ENCODE data around the gene TMEM169. TPM values are rescaled to one million over a fixed set of nuclear protein-coding genes. Genes with fewer than 3 reads are reported as not detected.
"Not testable (repeated sequence)": the region's sequence is repeated elsewhere in the genome, so short reads cannot be mapped to it uniquely, and the experiment has no call there.

TMEM169 gene
- total and polyA plus RNA-seq, 10 of the 15 experiments (the other 5 are each of a cell fraction or from before 2014, with no cell fraction given) = 0.23 to 3.2 (median 2.3) TPM

DNA sequence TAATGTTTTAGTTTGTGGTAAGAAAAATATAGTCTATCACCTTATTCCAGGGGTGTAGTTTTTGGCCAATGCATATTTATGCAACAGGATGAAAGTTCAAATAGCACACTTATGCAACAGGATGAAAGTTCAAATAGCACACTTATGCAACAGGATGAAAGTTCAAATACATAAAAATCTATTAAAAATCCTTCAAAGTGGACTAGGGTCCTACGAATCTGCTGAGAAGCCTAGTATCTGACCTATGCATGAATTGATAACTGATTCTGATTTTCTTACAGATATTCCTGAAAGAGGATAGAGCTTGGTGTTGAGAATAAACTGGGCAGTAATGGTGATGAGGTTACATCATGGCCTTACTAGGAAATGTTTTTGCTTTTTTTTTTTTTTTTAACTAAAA is 2.9 kb upstream of the TMEM169 start:
- ChIA-PET RAD21 (ENCODE audit: unreplicated experiment) (interaction anchor here (1.1 kb wide), 1 partner anchor 20 kb away, joined by 3 read pairs; no protein-coding TSS in a partner anchor), CTCF (interaction anchor here (0.7 to 1.0 kb wide), 2 partner anchors 21 to 327 kb away, joined by 3 read pairs; no protein-coding TSS in a partner anchor), SMC1A (ENCODE audit: uncharacterized antibody, unreplicated experiment) (interaction anchor here (0.6 to 0.9 kb wide), 2 partner anchors 9 to 19 kb away, joined by 3 to 4 read pairs; no protein-coding TSS in a partner anchor), POLR2A (interaction anchor here (0.6 kb wide), 1 partner anchor 33 kb away, joined by 5 read pairs; no protein-coding TSS in a partner anchor)
- no peak for DNase-seq (ENCODE audit: low read depth, low spot score)
- Histone ChIP-seq H3K4me1 (ENCODE audit: control insufficient read depth, insufficient read depth, low read length) (0 out of 2 replicates have a peak, but pooled peaks cover 2% of the 10 kb centered on the region), H2AFZ (ENCODE audit: control insufficient read depth, low read depth, low read length) (no peak overlapping the region), H3K27ac (ENCODE audit: control insufficient read depth, insufficient read depth) (no peak overlapping the region), H3K9ac (ENCODE audit: control insufficient read depth, insufficient read depth, low read length) (no peak overlapping the region), H4K20me1 (ENCODE audit: control insufficient read depth, insufficient read depth) (no peaks in the 10 kb centered on the region), H3K4me3 (no peak overlapping the region), H3K27me3 (replicated peaks in 1 of 2; ENCODE audit: control insufficient read depth in 2 of 2, insufficient read depth in 2 of 2, low read length in 1 of 2) (no peaks in the 10 kb centered on the region), H3K36me3 (ENCODE audit: control insufficient read depth in 2 of 2, insufficient read depth in 2 of 2, low read length in 1 of 2) (no peaks in the 10 kb centered on the region; a peak in 1 of 4 replicates), H3K4me2 (ENCODE audit: control insufficient read depth, insufficient read depth) (no peak overlapping the region; the same call in 1 of the 2 replicates), H3K9me3 (replicated peaks; ENCODE audit: control insufficient read depth, insufficient read depth, low read length) (no peaks in the 10 kb centered on the region), H3K79me2 (ENCODE audit: control insufficient read depth, insufficient read depth, low read length) (peaks cover 4% of the 10 kb centered on the region)
- in situ Hi-C loops (cut with MboI) = no loop called here
- 92% methylated on average over 1 of the region's 1 CpG for WGBS (ENCODE audit: insufficient coverage, insufficient replicate concordance, low lambda C conversion rate, missing lambda C conversion rate)
- TF ChIP-seq, protein P1, sequence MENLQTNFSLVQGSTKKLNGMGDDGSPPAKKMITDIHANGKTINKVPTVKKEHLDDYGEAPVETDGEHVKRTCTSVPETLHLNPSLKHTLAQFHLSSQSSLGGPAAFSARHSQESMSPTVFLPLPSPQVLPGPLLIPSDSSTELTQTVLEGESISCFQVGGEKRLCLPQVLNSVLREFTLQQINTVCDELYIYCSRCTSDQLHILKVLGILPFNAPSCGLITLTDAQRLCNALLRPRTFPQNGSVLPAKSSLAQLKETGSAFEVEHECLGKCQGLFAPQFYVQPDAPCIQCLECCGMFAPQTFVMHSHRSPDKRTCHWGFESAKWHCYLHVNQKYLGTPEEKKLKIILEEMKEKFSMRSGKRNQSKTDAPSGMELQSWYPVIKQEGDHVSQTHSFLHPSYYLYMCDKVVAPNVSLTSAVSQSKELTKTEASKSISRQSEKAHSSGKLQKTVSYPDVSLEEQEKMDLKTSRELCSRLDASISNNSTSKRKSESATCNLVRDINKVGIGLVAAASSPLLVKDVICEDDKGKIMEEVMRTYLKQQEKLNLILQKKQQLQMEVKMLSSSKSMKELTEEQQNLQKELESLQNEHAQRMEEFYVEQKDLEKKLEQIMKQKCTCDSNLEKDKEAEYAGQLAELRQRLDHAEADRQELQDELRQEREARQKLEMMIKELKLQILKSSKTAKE (IDR thresholded peaks at IDR 0.05; ENCODE audit: low read depth, poor library complexity, severe bottlenecking) = no peak
- TF ChIP-seq KLF5 (IDR thresholded peaks at IDR 0.05; ENCODE audit: partially characterized antibody) (no peak), CREB1 (IDR thresholded peaks at IDR 0.05; ENCODE audit: low read depth) (no peak), MEF2A (IDR thresholded peaks at IDR 0.05; ENCODE audit: insufficient read depth, low read depth, low read length) (no peak), ZZZ3 (IDR thresholded peaks at IDR 0.05; ENCODE audit: control insufficient read depth, insufficient read length, low read depth) (no peak), ZSCAN29 (IDR thresholded peaks at IDR 0.05) (no peak), RFX5 (IDR thresholded peaks at IDR 0.05; ENCODE audit: low read depth, low read length) (no peak), NFYA (IDR thresholded peaks at IDR 0.05; ENCODE audit: borderline replicate concordance, low read depth, low read length) (no peak), JUNB (IDR thresholded peaks at IDR 0.05) (no peak), FOXM1 (IDR thresholded peaks at IDR 0.05; ENCODE audit: low read depth, low read length) (no peak)
- TF ChIP-seq, protein P2, sequence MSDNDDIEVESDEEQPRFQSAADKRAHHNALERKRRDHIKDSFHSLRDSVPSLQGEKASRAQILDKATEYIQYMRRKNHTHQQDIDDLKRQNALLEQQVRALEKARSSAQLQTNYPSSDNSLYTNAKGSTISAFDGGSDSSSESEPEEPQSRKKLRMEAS (IDR thresholded peaks at IDR 0.05; ENCODE audit: low read depth, low read length) = no peak
- no TSS peak for BruUV-seq (replicated peaks)
- intact Hi-C loops (cut with micrococcal nuclease; ENCODE audit: unreplicated experiment) = no loop called here
- no peak for ATAC-seq
- FAIRE-seq = no peak

DNA sequence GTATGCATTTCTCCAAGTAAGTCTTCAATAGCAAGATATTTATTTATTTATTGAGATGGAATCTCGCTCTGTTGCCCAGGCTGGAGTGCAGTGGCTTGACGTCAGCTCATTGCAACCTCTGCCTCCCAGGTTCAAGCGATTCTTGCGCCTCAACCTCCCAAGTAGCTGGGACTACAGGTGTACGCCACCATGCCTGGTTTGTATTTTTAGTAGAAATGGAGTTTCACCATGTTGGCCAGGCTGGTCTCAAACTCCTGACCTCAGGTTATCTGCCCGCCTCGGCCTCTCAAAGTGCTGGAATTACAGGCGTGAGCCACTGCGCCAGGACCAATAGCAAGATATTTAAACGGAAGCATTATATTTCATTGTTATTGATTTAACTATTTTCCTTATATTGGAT is 1.7 kb upstream of the TMEM169 start:
- ChIA-PET POLR2A (interaction anchor here (2.4 to 6.2 kb wide), 2 partner anchors 11 to 29 kb away, joined by 15 to 42 read pairs; partner anchors contain the start of gene XRCC5), RAD21 (ENCODE audit: unreplicated experiment) (interaction anchor here (1.5 kb wide), 1 partner anchor 63 kb away, joined by 4 read pairs; no protein-coding TSS in a partner anchor), SMC1A (ENCODE audit: uncharacterized antibody, unreplicated experiment) (interaction anchor here (0.6 to 1.6 kb wide), 2 partner anchors 25 to 34 kb away, joined by 3 read pairs; no protein-coding TSS in a partner anchor), CTCF (interaction anchor here (2.3 kb wide), 1 partner anchor 21 kb away, joined by 7 read pairs; no protein-coding TSS in a partner anchor)
- ATAC-seq; H3K9ac ChIP-seq (ENCODE audit: control insufficient read depth, insufficient read depth, low read length); BruUV-seq (replicated peaks); H3K36me3 ChIP-seq (ENCODE audit: control insufficient read depth in 2 of 2, insufficient read depth in 2 of 2, low read length in 1 of 2); H3K27me3 ChIP-seq (replicated peaks in 1 of 2; ENCODE audit: control insufficient read depth in 2 of 2, insufficient read depth in 2 of 2, low read length in 1 of 2); H3K4me3 ChIP-seq; in situ Hi-C loops (cut with MboI); H3K27ac ChIP-seq (ENCODE audit: control insufficient read depth, insufficient read depth); H3K4me1 ChIP-seq (ENCODE audit: control insufficient read depth, insufficient read depth, low read length); FAIRE-seq; DNase-seq (ENCODE audit: low read depth, low spot score); H2AFZ ChIP-seq (ENCODE audit: control insufficient read depth, low read depth, low read length); H3K9me3 ChIP-seq (replicated peaks; ENCODE audit: control insufficient read depth, insufficient read depth, low read length); H3K79me2 ChIP-seq (ENCODE audit: control insufficient read depth, insufficient read depth, low read length); H4K20me1 ChIP-seq (ENCODE audit: control insufficient read depth, insufficient read depth): not testable (repeated sequence)
- H3K4me2 ChIP-seq (ENCODE audit: control insufficient read depth, insufficient read depth) = peak overlapping the region; percentile 78
- intact Hi-C loops (cut with micrococcal nuclease; ENCODE audit: unreplicated experiment) = loop anchor here (2.0 kb wide), 1 partner anchor 23 kb away; no protein-coding TSS in a partner anchor
- 99% methylated on average over 10 of the region's 10 CpGs for WGBS (ENCODE audit: insufficient coverage, insufficient replicate concordance, low lambda C conversion rate, missing lambda C conversion rate)
